Activated T-cell treated with anti-CD3 and anti-CD28 coated beads, Interleukin-2, amount 50 U/mL, for 4 hours (primary cell): ENCODE results near the gene GASK1A. TPM values are rescaled to one million over a fixed set of nuclear protein-coding genes. Genes with fewer than 3 reads are reported as not detected.

Source experiments
- ATAC-seq, 2 donors: fragments of 200-7000 bp; cut with Tn5 transposase; one replicate each; pipeline ENCODE4 v1.10.0; 2021
- DNase-seq: peaks from one replicate; pipeline ENCODE4 v3.0.0-alpha.2; 2020
- H3K27me3 Mint-ChIP-seq: one replicate; pipeline ENCODE4 v1.8.0; 2021; ENCODE audit warnings: low read depth, mixed read lengths
- H3K36me3 Mint-ChIP-seq: one replicate; pipeline ENCODE4 v1.8.0; 2022; ENCODE audit warnings: mixed read lengths; ENCODE audit not compliant: insufficient read depth
- H3K4me1 Mint-ChIP-seq: one replicate; pipeline ENCODE4 v1.8.0; 2021; ENCODE audit warnings: low read depth, mixed read lengths
- H3K4me3 Mint-ChIP-seq: one replicate; pipeline ENCODE4 v1.8.0; 2021; ENCODE audit warnings: mild to moderate bottlenecking, moderate library complexity, mixed read lengths
- H3K9me3 Mint-ChIP-seq: one replicate; pipeline ENCODE4 v1.8.0; 2021; ENCODE audit warnings: mixed read lengths
- total RNA-seq, 3 donors: library from RNA; stranded (reverse); gene quantifications; one replicate each; pipeline ENCODE4 v1.2.1, GENCODE V29; 2021

GASK1A gene
- total RNA-seq, 3 donors from 2014 or later: not detected

GRCh38 chr3:43079536-43080332 is 100.6 kb downstream of the GASK1A start:
- no peaks in the 10 kb centered on the region for H3K27me3 Mint-ChIP-seq
- DNase-seq (no peak), ATAC-seq (no peak)
- H3K4me1 Mint-ChIP-seq: no peaks in the 10 kb centered on the region
- H3K36me3 Mint-ChIP-seq: peaks cover 52% of the 10 kb centered on the region
- no peak overlapping the region for H3K4me3 Mint-ChIP-seq
- peaks cover 7% of the 10 kb centered on the region for H3K9me3 Mint-ChIP-seq

DNA sequence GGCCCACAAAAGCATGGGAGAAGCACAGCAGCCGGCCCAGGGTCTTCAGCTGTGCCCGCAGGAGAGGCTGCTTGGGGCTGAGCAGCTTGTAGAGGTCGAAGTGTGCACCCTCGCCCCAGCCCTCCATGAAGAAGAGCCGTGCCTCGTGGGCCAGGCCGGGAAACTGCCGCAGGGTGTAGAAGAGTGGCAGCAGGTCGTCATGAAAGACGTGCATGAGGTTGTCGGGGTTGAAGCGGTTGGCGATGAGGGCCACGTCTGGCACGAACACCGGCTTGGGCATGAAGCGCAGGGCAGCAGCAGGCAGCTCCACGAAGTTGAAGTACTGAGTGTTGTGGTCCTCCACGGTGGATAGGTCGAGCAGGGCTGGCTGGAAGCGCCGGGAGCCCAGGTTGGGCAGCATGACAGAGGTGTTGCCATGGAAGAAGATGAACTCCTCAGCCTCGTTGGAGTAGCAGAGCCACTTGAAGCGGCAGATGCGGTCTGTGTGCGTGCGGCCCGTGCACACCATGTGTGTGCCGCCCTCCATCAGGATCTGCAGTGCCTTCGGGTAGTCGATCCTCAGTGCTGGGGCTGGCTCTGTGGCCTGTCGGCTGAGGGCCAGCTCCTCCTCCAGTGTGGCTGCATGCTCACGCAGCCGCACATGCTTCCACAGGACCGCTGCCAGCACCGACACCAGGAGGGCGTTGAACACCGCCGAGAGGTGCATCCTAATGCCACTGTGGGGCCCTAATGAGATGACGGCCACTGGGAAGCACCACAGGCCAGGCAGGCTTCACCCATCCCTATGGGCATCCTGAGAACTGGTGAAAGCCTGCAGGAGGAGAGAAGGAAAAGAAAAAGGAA is 101.8 kb downstream of the GASK1A start:
- Mint-ChIP-seq H3K4me1 (no peaks in the 10 kb centered on the region), H3K27me3 (no peaks in the 10 kb centered on the region), H3K4me3 (no peak overlapping the region), H3K36me3 (peaks cover 60% of the 10 kb centered on the region), H3K9me3 (peaks cover 7% of the 10 kb centered on the region)
- DNase-seq: no peak
- no peak for ATAC-seq

DNA sequence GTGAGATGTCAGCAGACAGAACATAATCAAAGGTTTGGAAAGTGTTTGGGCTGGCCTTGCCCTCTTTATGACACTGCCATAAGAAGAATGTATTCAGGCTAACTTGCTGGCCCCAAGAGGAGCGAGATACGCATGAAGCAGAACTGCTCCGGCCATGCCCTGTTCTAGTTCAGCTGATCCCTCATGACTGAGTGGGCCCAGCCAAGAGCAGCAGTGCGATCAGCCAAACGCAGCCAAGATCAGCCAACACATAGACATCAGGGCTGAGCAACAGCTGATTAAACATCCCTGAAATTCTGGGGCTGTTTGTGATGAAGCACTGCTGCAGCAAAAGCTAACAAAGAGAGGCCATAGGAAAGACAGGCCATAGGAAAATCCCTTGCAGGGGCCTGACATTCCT is 102.7 kb downstream of the GASK1A start:
- ATAC-seq: no peak
- no peaks in the 10 kb centered on the region for H3K27me3 Mint-ChIP-seq
- H3K9me3 Mint-ChIP-seq: peaks cover 7% of the 10 kb centered on the region
- H3K4me3 Mint-ChIP-seq: no peak overlapping the region
- H3K4me1 Mint-ChIP-seq: peaks cover 3% of the 10 kb centered on the region
- peaks cover 58% of the 10 kb centered on the region for H3K36me3 Mint-ChIP-seq
- no peak for DNase-seq

GRCh38 chr3:43082457-43082856 is 103.3 kb downstream of the GASK1A start:
- no peak for ATAC-seq
- no peak for DNase-seq
- H3K4me1 Mint-ChIP-seq: peaks cover 4% of the 10 kb centered on the region
- peaks cover 7% of the 10 kb centered on the region for H3K9me3 Mint-ChIP-seq
- H3K27me3 Mint-ChIP-seq: no peaks in the 10 kb centered on the region
- peaks cover 56% of the 10 kb centered on the region for H3K36me3 Mint-ChIP-seq
- no peak overlapping the region for H3K4me3 Mint-ChIP-seq

DNA sequence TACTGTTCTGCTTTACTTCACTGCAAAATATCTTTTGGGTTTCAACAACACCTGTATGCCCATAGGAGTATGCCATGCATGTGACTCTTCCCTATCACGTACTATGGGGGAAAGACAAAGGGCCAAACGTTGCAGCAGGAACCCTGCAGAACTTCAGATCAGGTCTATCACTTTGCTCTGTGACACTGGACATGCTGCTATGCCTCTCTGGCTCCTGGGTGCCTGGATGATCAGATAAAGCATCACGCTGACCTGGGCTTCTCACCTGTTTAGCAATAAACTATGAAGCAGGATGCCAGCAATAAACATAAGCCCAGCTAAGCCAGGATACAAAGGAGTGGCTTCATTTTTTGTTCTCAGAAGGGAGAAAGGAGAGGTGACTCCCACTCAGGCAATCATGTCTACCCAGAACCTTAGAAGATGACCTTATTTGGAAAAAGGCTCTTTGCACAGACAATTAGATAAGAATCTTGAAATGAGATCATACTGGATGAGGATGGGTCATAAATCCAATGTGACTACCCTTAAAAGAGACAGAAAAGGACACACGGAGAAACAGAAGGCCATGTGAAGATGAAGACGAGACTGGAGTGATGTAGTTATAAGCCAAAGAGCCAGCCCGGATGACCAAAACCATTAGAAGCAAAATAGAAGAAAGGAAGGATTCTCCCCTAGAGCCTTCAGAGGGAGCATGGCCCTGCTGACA is 107.5 kb downstream of the GASK1A start:
- Mint-ChIP-seq H3K9me3 (peaks cover 7% of the 10 kb centered on the region), H3K27me3 (no peaks in the 10 kb centered on the region), H3K36me3 (peaks cover 32% of the 10 kb centered on the region), H3K4me1 (peaks cover 4% of the 10 kb centered on the region), H3K4me3 (no peak overlapping the region)
- DNase-seq: no peak
- no peak for ATAC-seq

DNA sequence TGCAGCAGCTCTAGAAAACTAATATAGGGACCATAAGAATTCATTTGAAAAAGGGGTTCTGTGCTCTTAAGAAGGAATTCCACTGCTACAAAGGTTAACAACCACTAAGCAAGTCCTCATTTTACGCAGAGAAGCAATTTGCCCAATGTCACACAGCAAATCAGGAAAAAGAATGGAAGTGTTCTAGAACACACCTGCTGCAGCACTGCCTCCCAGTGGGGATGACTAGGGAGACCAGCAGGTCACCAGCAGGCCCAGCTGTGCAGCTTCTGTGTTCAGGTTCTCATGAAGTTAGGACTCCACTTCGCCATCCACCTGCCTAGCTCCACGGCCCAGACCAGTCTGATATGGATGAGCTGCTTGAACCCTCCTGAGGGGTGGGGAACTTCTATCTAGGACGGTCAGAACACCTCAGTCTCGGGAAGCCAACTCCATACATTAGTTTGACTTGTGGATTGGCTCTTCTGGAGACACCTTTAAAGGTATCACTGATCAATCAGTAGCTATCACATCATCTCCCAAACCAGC is 108.2 kb downstream of the GASK1A start:
- Mint-ChIP-seq H3K4me3 (no peak overlapping the region), H3K4me1 (peaks cover 4% of the 10 kb centered on the region), H3K9me3 (peaks cover 7% of the 10 kb centered on the region), H3K36me3 (peaks cover 29% of the 10 kb centered on the region), H3K27me3 (no peaks in the 10 kb centered on the region)
- ATAC-seq (no peak), DNase-seq (no peak)

- Mint-ChIP-seq H3K27me3 (no peaks in the 10 kb centered on the region), H3K4me1 (peaks cover 4% of the 10 kb centered on the region), H3K36me3 (peaks cover 13% of the 10 kb centered on the region), H3K4me3 (no peak overlapping the region), H3K9me3 (no peaks in the 10 kb centered on the region)
- DNase-seq (no peak), ATAC-seq (no peak)
Observed at GRCh38 chr3:43089081-43089480, 110.0 kb downstream of the GASK1A start.

GRCh38 chr3:43090238-43090637 is 111.1 kb downstream of the GASK1A start:
- peaks cover 6% of the 10 kb centered on the region for H3K36me3 Mint-ChIP-seq
- H3K27me3 Mint-ChIP-seq: no peaks in the 10 kb centered on the region
- H3K9me3 Mint-ChIP-seq: no peaks in the 10 kb centered on the region
- H3K4me3 Mint-ChIP-seq: no peak overlapping the region
- peaks cover 4% of the 10 kb centered on the region for H3K4me1 Mint-ChIP-seq
- DNase-seq: no peak
- no peak for ATAC-seq

GRCh38 chr3:43091481-43091880 is 112.4 kb downstream of the GASK1A start:
- Mint-ChIP-seq H3K4me1 (peaks cover 4% of the 10 kb centered on the region), H3K36me3 (peaks cover 5% of the 10 kb centered on the region), H3K4me3 (no peak overlapping the region), H3K9me3 (no peaks in the 10 kb centered on the region), H3K27me3 (no peaks in the 10 kb centered on the region)
- ATAC-seq (no peak), DNase-seq (no peak)

- no peak for DNase-seq
- H3K4me1 Mint-ChIP-seq: peaks cover 2% of the 10 kb centered on the region
- H3K27me3 Mint-ChIP-seq: no peaks in the 10 kb centered on the region
- H3K4me3 Mint-ChIP-seq: no peak overlapping the region
- ATAC-seq: no peak
- H3K36me3 Mint-ChIP-seq: peaks cover 7% of the 10 kb centered on the region
- no peaks in the 10 kb centered on the region for H3K9me3 Mint-ChIP-seq
Observed at GRCh38 chr3:43093006-43093405, 113.9 kb downstream of the GASK1A start.

DNA sequence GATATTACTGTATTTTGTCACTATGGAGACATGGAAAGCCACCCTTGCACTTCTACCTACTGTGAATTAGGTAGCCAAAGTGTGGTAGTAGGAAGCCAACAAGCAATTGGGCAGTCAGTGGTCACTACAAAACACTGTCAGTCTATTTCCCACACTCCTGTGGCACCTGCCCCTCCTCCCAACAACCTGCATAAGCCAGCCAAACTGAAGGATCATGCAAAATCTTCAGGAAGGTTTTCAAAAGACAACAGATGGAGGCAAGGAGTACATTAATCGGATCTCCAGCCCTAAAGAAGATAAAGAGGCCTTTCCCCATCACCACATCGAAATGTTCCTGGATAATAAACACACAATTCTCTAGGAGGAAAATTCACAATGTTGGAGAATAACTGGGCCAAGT is 114.9 kb downstream of the GASK1A start:
- Mint-ChIP-seq H3K9me3 (no peaks in the 10 kb centered on the region), H3K27me3 (no peaks in the 10 kb centered on the region)
- no peak for ATAC-seq

GRCh38 chr3:43094381-43094780 is 115.3 kb downstream of the GASK1A start:
- no peaks in the 10 kb centered on the region for H3K9me3 Mint-ChIP-seq
- H3K27me3 Mint-ChIP-seq: no peaks in the 10 kb centered on the region
- DNase-seq: no peak
- peaks cover 6% of the 10 kb centered on the region for H3K4me1 Mint-ChIP-seq
- no peak for ATAC-seq
- H3K4me3 Mint-ChIP-seq: no peak overlapping the region
- H3K36me3 Mint-ChIP-seq: peaks cover 8% of the 10 kb centered on the region

More for the DNA sequence above, 114.9 kb downstream of the GASK1A start:
- peaks cover 3% of the 10 kb centered on the region for H3K4me1 Mint-ChIP-seq
- no peak overlapping the region for H3K4me3 Mint-ChIP-seq
- H3K36me3 Mint-ChIP-seq: peaks cover 7% of the 10 kb centered on the region
- DNase-seq: no peak

- ATAC-seq: no peak
- Mint-ChIP-seq H3K27me3 (no peaks in the 10 kb centered on the region), H3K4me1 (peaks cover 6% of the 10 kb centered on the region), H3K9me3 (no peaks in the 10 kb centered on the region), H3K4me3 (no peak overlapping the region), H3K36me3 (peaks cover 8% of the 10 kb centered on the region)
- no peak for DNase-seq
Observed at GRCh38 chr3:43094851-43095250, 115.7 kb downstream of the GASK1A start.

- Mint-ChIP-seq H3K4me1 (peaks cover 6% of the 10 kb centered on the region), H3K4me3 (no peak overlapping the region)
- ATAC-seq: no peak
Observed at GRCh38 chr3:43095370-43095769, 116.3 kb downstream of the GASK1A start.

More at GRCh38 chr3:43095370-43095769, 116.3 kb downstream of the GASK1A start:
- Mint-ChIP-seq H3K27me3 (no peaks in the 10 kb centered on the region), H3K36me3 (peaks cover 9% of the 10 kb centered on the region), H3K9me3 (no peaks in the 10 kb centered on the region)
- DNase-seq: no peak
